IMR-90 (cell line): ENCODE measurements around the gene SH2D4B. TPM values are rescaled to one million over a fixed set of nuclear protein-coding genes. Genes with fewer than 3 reads are reported as not detected.

ENCODE experiments used
- ATAC-seq: fragments of 200-7000 bp; cut with Tn5 transposase; 2 replicates; pipeline ENCODE4 v1.9.1; 2020; ENCODE audit warnings: low read depth, mild to moderate bottlenecking, moderate library complexity
- BruUV-seq: library from RNA; stranded (reverse); fragments of 400-500 nt; replicated peaks from 2 replicates; lab custom pipeline; 2021; lab: Mats Ljungman, UMichigan
- CTCF ChIA-PET: fragments of 300-600 bp; formaldehyde crosslinking; extraction: SDS; loops from one replicate; lab custom pipeline; 2021; ENCODE audit warnings: antibody characterized with exemption; lab: Yijun Ruan, JAX
- POLR2A ChIA-PET: fragments of 300-600 bp; sonication (Branson Sonifier 250); formaldehyde crosslinking; loops from one replicate; lab custom pipeline; 2022; ENCODE audit warnings: antibody characterized with exemption; ENCODE audit not compliant: unreplicated experiment; lab: Charles Lee
- DNase-seq: peaks from one replicate; pipeline ENCODE4 v3.0.0; 2013
- H2AFZ ChIP-seq: replicated peaks from 2 replicates; pipeline ENCODE3; 2013; ENCODE audit warnings: low read length, mild to moderate bottlenecking; ENCODE audit not compliant: poor library complexity
- H2AK5ac ChIP-seq: 2 replicates; pipeline ENCODE4 v1.6.1; 2013; ENCODE audit warnings: low read depth, low read length, inconsistent platforms
- H2AK9ac ChIP-seq: replicated peaks from 2 replicates; pipeline ENCODE3; 2013; ENCODE audit warnings: mild to moderate bottlenecking, low read depth, low read length, moderate library complexity; ENCODE audit not compliant: poor library complexity
- H2BK120ac ChIP-seq: 2 replicates; pipeline ENCODE4 v1.6.1; 2013; ENCODE audit warnings: low read depth, low read length, inconsistent platforms
- H2BK15ac ChIP-seq: 3 replicates; pipeline ENCODE4 v1.6.1; 2013; ENCODE audit warnings: low read depth, low read length, inconsistent platforms
- H2BK20ac ChIP-seq: 2 replicates; pipeline ENCODE4 v1.6.1; 2013; ENCODE audit warnings: low read depth, mild to moderate bottlenecking, inconsistent platforms, low read length, moderate library complexity
- H2BK5ac ChIP-seq: 2 replicates; pipeline ENCODE4 v1.6.1; 2013; ENCODE audit warnings: mild to moderate bottlenecking, low read depth, low read length, inconsistent platforms; ENCODE audit not compliant: poor library complexity, severe bottlenecking
- H3K14ac ChIP-seq: replicated peaks from 2 replicates; pipeline ENCODE4 v1.6.1; 2013; ENCODE audit warnings: low read depth, low read length, inconsistent platforms
- H3K18ac ChIP-seq: 2 replicates; pipeline ENCODE4 v1.6.1; 2013; ENCODE audit warnings: low read depth, low read length, control low read depth
- H3K23ac ChIP-seq: 2 replicates; pipeline ENCODE4 v1.6.1; 2013; ENCODE audit warnings: low read depth, low read length, inconsistent platforms
- H3K27ac ChIP-seq: 2 replicates; pipeline ENCODE4 v1.5.1; 2013; ENCODE audit warnings: mild to moderate bottlenecking, control low read depth, low read length; ENCODE audit not compliant: insufficient read depth
- H3K27me3 ChIP-seq: 2 replicates; pipeline ENCODE4 v1.6.1; 2013; ENCODE audit warnings: low read length; ENCODE audit not compliant: control insufficient read depth, insufficient read depth
- H3K36me3 ChIP-seq: 2 replicates; pipeline ENCODE4 v1.6.1; 2013; ENCODE audit warnings: low read length, mixed read lengths; ENCODE audit not compliant: control insufficient read depth, insufficient read depth
- H3K4ac ChIP-seq: 2 replicates; pipeline ENCODE4 v1.6.1; 2013; ENCODE audit warnings: low read depth, low read length, inconsistent platforms
- H3K4me1 ChIP-seq: 2 replicates; pipeline ENCODE4 v1.6.1; 2013; ENCODE audit warnings: low read length, mixed read lengths; ENCODE audit not compliant: control insufficient read depth, insufficient read depth
- H3K4me2 ChIP-seq: 2 replicates; pipeline ENCODE4 v1.6.1; 2013; ENCODE audit warnings: low read depth, mild to moderate bottlenecking, control low read depth, low read length, moderate library complexity
- H3K4me3 ChIP-seq: 2 replicates; pipeline ENCODE4 v1.5.1; 2013; ENCODE audit warnings: low read depth, mild to moderate bottlenecking, control low read depth, low read length, moderate library complexity; ENCODE audit not compliant: insufficient read depth
- H3K56ac ChIP-seq: 2 replicates; pipeline ENCODE4 v1.6.1; 2013; ENCODE audit warnings: low read length, inconsistent platforms; ENCODE audit not compliant: insufficient read depth; ENCODE audit errors: extremely low read depth
- H3K79me1 ChIP-seq, 2 experiments: 2 replicates each; pipeline ENCODE4 v1.6.1; 2013; ENCODE audit warnings: low read length in 2 of 2, inconsistent platforms in 1 of 2, low read depth in 1 of 2
- H3K9ac ChIP-seq: 2 replicates; pipeline ENCODE4 v1.6.1; 2013; ENCODE audit warnings: low read depth, low read length, control low read depth
- H3K9me1 ChIP-seq: 2 replicates; pipeline ENCODE4 v1.6.1; 2013; ENCODE audit warnings: low read length, inconsistent platforms; ENCODE audit not compliant: insufficient read depth
- H3K9me3 ChIP-seq: 2 replicates; pipeline ENCODE4 v1.6.1; 2013; ENCODE audit warnings: low read length; ENCODE audit not compliant: control insufficient read depth, insufficient read depth
- H4K20me1 ChIP-seq: 2 replicates; pipeline ENCODE4 v1.6.1; 2013; ENCODE audit warnings: low read length, inconsistent platforms; ENCODE audit not compliant: insufficient read depth
- H4K5ac ChIP-seq: 2 replicates; pipeline ENCODE4 v1.6.1; 2013; ENCODE audit warnings: mild to moderate bottlenecking, low read depth, low read length, control low read depth
- H4K8ac ChIP-seq, 2 experiments: 2 replicates each; pipeline ENCODE4 v1.6.1; 2013; ENCODE audit warnings: low read depth in 2 of 2, low read length in 2 of 2, control low read depth in 1 of 2, inconsistent platforms in 1 of 2
- H4K91ac ChIP-seq: 2 replicates; pipeline ENCODE4 v1.6.1; 2013; ENCODE audit warnings: low read depth, low read length, inconsistent platforms; ENCODE audit not compliant: insufficient read depth
- BHLHE40 ChIP-seq: fragments of 150-350 bp; IDR thresholded peaks from 2 replicates; pipeline ENCODE4 v1.6.1; 2016; ENCODE audit warnings: mild to moderate bottlenecking, low read depth, low read length
- CHD1 ChIP-seq: IDR thresholded peaks from 2 replicates; pipeline ENCODE4 v1.6.1; 2012; ENCODE audit warnings: low read depth, low read length, improper control_type of control experiment
- FOS ChIP-seq: fragments of 150-350 bp; IDR thresholded peaks from 2 replicates; pipeline ENCODE4 v1.6.1; 2016; ENCODE audit warnings: low read depth, low read length
- MAFK ChIP-seq: IDR thresholded peaks from 2 replicates; pipeline ENCODE4 v1.6.1; 2012; ENCODE audit warnings: low read depth, low read length, improper control_type of control experiment
- MAZ ChIP-seq: IDR thresholded peaks from 2 replicates; pipeline ENCODE4 v1.6.1; 2012; ENCODE audit warnings: low read depth, mild to moderate bottlenecking, low read length, improper control_type of control experiment, moderate library complexity, borderline replicate concordance
- MXI1 ChIP-seq: IDR thresholded peaks from 2 replicates; pipeline ENCODE4 v1.6.1; 2012; ENCODE audit warnings: low read depth, mild to moderate bottlenecking, low read length, moderate library complexity, borderline replicate concordance
- NFE2L2 ChIP-seq: fragments of 150-350 bp; IDR thresholded peaks from 2 replicates; pipeline ENCODE4 v1.6.1; 2016; ENCODE audit warnings: low read depth, mild to moderate bottlenecking, low read length
- POLR2A ChIP-seq: IDR thresholded peaks from 2 replicates; pipeline ENCODE4 v1.6.1; 2012; ENCODE audit warnings: mild to moderate bottlenecking, low read depth, low read length
- RAD21 ChIP-seq: IDR thresholded peaks from 2 replicates; pipeline ENCODE4 v1.6.1; 2012; ENCODE audit warnings: low read length, improper control_type of control experiment
- RCOR1 ChIP-seq: IDR thresholded peaks from 2 replicates; pipeline ENCODE4 v1.6.1; 2012; ENCODE audit warnings: mild to moderate bottlenecking, low read length, improper control_type of control experiment; ENCODE audit not compliant: insufficient replicate concordance
- RFX5 ChIP-seq: IDR thresholded peaks from 2 replicates; pipeline ENCODE4 v1.8.0; 2012; ENCODE audit warnings: low read depth, mild to moderate bottlenecking, low read length, moderate library complexity
- SMC3 ChIP-seq: fragments of 150-350 bp; IDR thresholded peaks from 2 replicates; pipeline ENCODE4 v1.6.1; 2016; ENCODE audit warnings: low read depth, mild to moderate bottlenecking, antibody characterized with exemption, low read length, moderate library complexity
- WGBS, 2 experiments: methylation state at CpG; one replicate each; pipeline versions ENCODE4 v1.1.5 to v1.1.7; 2013; ENCODE audit warnings: missing lambda C conversion rate in 2 of 2; ENCODE audit not compliant: insufficient read length in 1 of 2; ENCODE audit errors: extremely low coverage in 2 of 2; 5-methylcytosine and 5-hydroxymethylcytosine counted together
- dilution Hi-C: fragments of 300-500 bp; cut with HindIII; formaldehyde crosslinking; loops from one replicate; pipeline ENCODE4 v1.14.3; 2018; ENCODE audit warnings: low sequenced_read_pairs; ENCODE audit not compliant: unreplicated experiment
- in situ Hi-C: fragments of 300-500 bp; cut with MboI; formaldehyde crosslinking; loops from 3 replicates; pipeline ENCODE4 v1.14.3; 2019; ENCODE audit warnings: low sequenced_read_pairs, inconsistent platforms, mixed read lengths
- intact Hi-C: fragments of 100-400 bp; cut with micrococcal nuclease; formaldehyde crosslinking; loops from 2 replicates; pipeline ENCODE4 v1.10.0; 2022
- polyA plus RNA-seq, 3 experiments: library from polyadenylated mRNA; depleted of rRNA; stranded (reverse); fragments of >200 nt; gene quantifications; 2 replicates each; pipeline ENCODE4 v1.2.3, GENCODE V29; 2012; ENCODE audit warnings: low replicate concordance in 1 of 3
- total RNA-seq: library from RNA; depleted of rRNA; stranded (reverse); fragments of >200 nt; gene quantifications from 2 replicates; pipeline ENCODE4 v1.2.3, GENCODE V29; 2012
- TF ChIP-seq, protein P1 (sequence below): fragments of 150-350 bp; IDR thresholded peaks from 2 replicates; pipeline ENCODE4 v1.6.1; 2016; ENCODE audit warnings: low read depth, mild to moderate bottlenecking, low read length, moderate library complexity, borderline replicate concordance
- TF ChIP-seq, protein P2 (sequence below): fragments of 150-350 bp; IDR thresholded peaks from 2 replicates; pipeline ENCODE4 v1.6.1; 2017; ENCODE audit warnings: mild to moderate bottlenecking, antibody characterized with exemption, low read length, low read depth

SH2D4B gene
- total and polyA plus RNA-seq, 2 of the 4 experiments (the other 2 are of a cell fraction), result not detected

DNA sequence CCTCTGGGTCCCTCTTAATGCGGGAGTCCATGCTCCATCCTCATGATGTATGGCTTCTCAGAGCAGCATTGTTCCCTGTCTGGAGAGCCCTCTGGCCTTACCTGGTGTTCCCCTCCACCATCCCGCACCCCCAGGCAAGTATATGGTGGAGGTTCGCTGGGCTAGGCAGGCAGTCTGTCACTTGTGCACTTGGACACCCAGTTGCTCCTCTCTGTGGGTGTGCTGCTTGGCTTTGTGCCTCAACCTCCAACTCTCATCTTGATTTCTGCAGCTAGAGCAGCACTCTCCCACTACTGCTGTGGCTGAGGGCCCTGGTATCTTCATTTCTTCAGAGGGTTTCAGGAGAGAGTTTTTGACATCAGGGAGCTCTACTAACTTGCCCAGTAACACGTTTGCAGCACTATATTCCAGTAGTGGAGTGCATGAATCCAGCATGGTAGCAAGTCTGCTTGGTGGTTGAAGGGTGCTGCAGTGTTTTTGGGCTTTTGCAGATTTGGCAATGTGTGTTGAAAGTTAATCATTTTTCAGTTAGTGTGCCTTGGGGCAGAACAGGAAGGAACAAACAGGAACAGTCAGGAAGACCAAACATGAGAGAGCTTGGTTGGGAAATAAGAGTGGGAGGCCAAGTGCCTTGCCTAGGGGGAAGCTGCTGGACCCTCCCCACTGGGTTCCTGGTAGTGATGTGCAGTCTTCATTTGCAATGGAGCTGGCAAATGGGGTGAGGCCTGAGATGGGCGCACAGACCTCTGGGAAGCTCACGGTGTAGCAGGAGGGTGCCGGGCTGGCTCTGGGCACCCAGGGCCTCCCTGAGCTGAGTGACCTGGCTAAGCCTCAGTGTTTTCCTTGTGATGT is 46.2 kb upstream of the SH2D4B start:
- no peak for DNase-seq
- 100% methylated on average over 2 of the region's 7 CpGs; no CpG with 5 or more reads in 1 of the 2 experiments for WGBS, 2 experiments
- H3K18ac ChIP-seq, result no peak overlapping the region
- no peak overlapping the region for H2BK5ac ChIP-seq
- no peak overlapping the region for H3K23ac ChIP-seq
- no peak overlapping the region for H3K4me2 ChIP-seq
- BruUV-seq, result no TSS peak
- in situ Hi-C loops, result no loop called here
- intact Hi-C loops, result no loop called here
- H3K4ac ChIP-seq, result no peak overlapping the region
- no peaks in the 10 kb centered on the region for H3K9me3 ChIP-seq
- dilution Hi-C loops, result no loop called here
- H2AK9ac ChIP-seq, result no peak overlapping the region
- TF ChIP-seq MAZ (no peak), MAFK (no peak), RCOR1 (no peak), BHLHE40 (no peak), FOS (no peak), RAD21 (no peak), CHD1 (no peak), RFX5 (no peak), MXI1 (no peak), NFE2L2 (no peak), POLR2A (no peak), SMC3 (no peak)
- TF ChIP-seq, protein P1, sequence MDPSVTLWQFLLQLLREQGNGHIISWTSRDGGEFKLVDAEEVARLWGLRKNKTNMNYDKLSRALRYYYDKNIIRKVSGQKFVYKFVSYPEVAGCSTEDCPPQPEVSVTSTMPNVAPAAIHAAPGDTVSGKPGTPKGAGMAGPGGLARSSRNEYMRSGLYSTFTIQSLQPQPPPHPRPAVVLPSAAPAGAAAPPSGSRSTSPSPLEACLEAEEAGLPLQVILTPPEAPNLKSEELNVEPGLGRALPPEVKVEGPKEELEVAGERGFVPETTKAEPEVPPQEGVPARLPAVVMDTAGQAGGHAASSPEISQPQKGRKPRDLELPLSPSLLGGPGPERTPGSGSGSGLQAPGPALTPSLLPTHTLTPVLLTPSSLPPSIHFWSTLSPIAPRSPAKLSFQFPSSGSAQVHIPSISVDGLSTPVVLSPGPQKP, result no peak
- TF ChIP-seq, protein P2, sequence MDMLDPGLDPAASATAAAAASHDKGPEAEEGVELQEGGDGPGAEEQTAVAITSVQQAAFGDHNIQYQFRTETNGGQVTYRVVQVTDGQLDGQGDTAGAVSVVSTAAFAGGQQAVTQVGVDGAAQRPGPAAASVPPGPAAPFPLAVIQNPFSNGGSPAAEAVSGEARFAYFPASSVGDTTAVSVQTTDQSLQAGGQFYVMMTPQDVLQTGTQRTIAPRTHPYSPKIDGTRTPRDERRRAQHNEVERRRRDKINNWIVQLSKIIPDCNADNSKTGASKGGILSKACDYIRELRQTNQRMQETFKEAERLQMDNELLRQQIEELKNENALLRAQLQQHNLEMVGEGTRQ, result no peak
- ATAC-seq, result no peak
- H3K79me1 ChIP-seq, result peaks cover 33 to 79% of the 10 kb centered on the region in 2 experiments
- CTCF ChIA-PET, result no interaction called here
- H2BK15ac ChIP-seq, result no peak overlapping the region
- H3K27me3 ChIP-seq, result no peaks in the 10 kb centered on the region
- no peak overlapping the region for H2BK20ac ChIP-seq
- no peak overlapping the region for H4K8ac ChIP-seq
- H3K4me3 ChIP-seq, result no peak overlapping the region
- H2AK5ac ChIP-seq, result no peak overlapping the region
- H4K91ac ChIP-seq, result no peak overlapping the region
- no peak overlapping the region for H2AFZ ChIP-seq
- no peak overlapping the region for H3K9ac ChIP-seq
- H3K9me1 ChIP-seq, result peaks cover 26% of the 10 kb centered on the region
- H4K5ac ChIP-seq, result no peak overlapping the region
- POLR2A ChIA-PET, result no interaction called here
- H4K20me1 ChIP-seq, result peaks cover 25% of the 10 kb centered on the region
- H3K27ac ChIP-seq, result no peak overlapping the region
- no peak overlapping the region for H3K14ac ChIP-seq
- no peak overlapping the region for H2BK120ac ChIP-seq
- no peak overlapping the region for H3K56ac ChIP-seq
- H3K4me1 ChIP-seq, result peaks cover 2% of the 10 kb centered on the region; the same call in 1 of the 2 replicates
- H3K36me3 ChIP-seq, result peaks cover 23% of the 10 kb centered on the region
